Measurements from ENCODE around the gene SEMA6A. TPM values are rescaled to one million over a fixed set of nuclear protein-coding genes. Genes with fewer than 3 reads are reported as not detected.

Gene SEMA6A
- total and polyA plus RNA-seq, 8 donors, result 8.9 to 24.5 (median 14.1) TPM

- Histone ChIP-seq H3K4me1 (no peaks in the 10 kb centered on the region), H3K9me3 (no peaks in the 10 kb centered on the region), H3K27me3 (no peaks in the 10 kb centered on the region), H3K27ac (no peak overlapping the region), H3K36me3 (peaks cover 0 to 28% (median 3%) of the 10 kb centered on the region in 3 donors), H3K4me3 (no peak overlapping the region)
- WGBS, 2 donors, result 45 to 54% methylated on average over 2 of the region's 2 CpGs
- TF ChIP-seq, protein P1, sequence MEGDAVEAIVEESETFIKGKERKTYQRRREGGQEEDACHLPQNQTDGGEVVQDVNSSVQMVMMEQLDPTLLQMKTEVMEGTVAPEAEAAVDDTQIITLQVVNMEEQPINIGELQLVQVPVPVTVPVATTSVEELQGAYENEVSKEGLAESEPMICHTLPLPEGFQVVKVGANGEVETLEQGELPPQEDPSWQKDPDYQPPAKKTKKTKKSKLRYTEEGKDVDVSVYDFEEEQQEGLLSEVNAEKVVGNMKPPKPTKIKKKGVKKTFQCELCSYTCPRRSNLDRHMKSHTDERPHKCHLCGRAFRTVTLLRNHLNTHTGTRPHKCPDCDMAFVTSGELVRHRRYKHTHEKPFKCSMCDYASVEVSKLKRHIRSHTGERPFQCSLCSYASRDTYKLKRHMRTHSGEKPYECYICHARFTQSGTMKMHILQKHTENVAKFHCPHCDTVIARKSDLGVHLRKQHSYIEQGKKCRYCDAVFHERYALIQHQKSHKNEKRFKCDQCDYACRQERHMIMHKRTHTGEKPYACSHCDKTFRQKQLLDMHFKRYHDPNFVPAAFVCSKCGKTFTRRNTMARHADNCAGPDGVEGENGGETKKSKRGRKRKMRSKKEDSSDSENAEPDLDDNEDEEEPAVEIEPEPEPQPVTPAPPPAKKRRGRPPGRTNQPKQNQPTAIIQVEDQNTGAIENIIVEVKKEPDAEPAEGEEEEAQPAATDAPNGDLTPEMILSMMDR (IDR thresholded peaks at IDR 0.05), result no peak
- intact Hi-C loops (cut with DNase I), result no loop called here
- ATAC-seq, result peak in 1 of 4 donors; percentile 33
- FAIRE-seq, result no peak
- no peak for DNase-seq
Measured at GRCh38 chr5:116478491-116478890, 96.1 kb downstream of the SEMA6A start.

GRCh38 chr5:116476897-116477537, 97.6 kb downstream of the SEMA6A start:
- no peaks in the 10 kb centered on the region for H3K9me3 ChIP-seq
- no peak for FAIRE-seq
- H3K4me1 ChIP-seq, result no peaks in the 10 kb centered on the region
- intact Hi-C loops (cut with DNase I), result no loop called here
- H3K4me3 ChIP-seq, result no peak overlapping the region
- DNase-seq, result no peak
- no peak overlapping the region for H3K27ac ChIP-seq
- no peak for ATAC-seq
- H3K36me3 ChIP-seq, result peaks cover 0 to 30% (median 3%) of the 10 kb centered on the region in 3 donors
- no peaks in the 10 kb centered on the region for H3K27me3 ChIP-seq
- WGBS, 2 donors, result 87 to 91% methylated on average over 4 of the region's 4 CpGs
- TF ChIP-seq, protein P1 (IDR thresholded peaks at IDR 0.05), result no peak

GRCh38 chr5:116475338-116475737, 99.3 kb downstream of the SEMA6A start:
- DNase-seq, result no peak
- Histone ChIP-seq H3K27me3 (no peaks in the 10 kb centered on the region), H3K9me3 (no peaks in the 10 kb centered on the region), H3K4me1 (no peaks in the 10 kb centered on the region), H3K36me3 (peaks cover 0 to 34% (median 3%) of the 10 kb centered on the region in 3 donors), H3K27ac (no peak overlapping the region), H3K4me3 (no peak overlapping the region)
- FAIRE-seq, result no peak
- no peak for ATAC-seq
- intact Hi-C loops (cut with DNase I), result no loop called here
- WGBS, 2 donors, result 93% methylated on average over 5 of the region's 5 CpGs
- TF ChIP-seq, protein P1 (IDR thresholded peaks at IDR 0.05), result no peak

GRCh38 chr5:116473706-116474105, 100.9 kb downstream of the SEMA6A start:
- FAIRE-seq, result no peak
- TF ChIP-seq, protein P1 (IDR thresholded peaks at IDR 0.05), result no peak
- Histone ChIP-seq H3K9me3 (no peaks in the 10 kb centered on the region), H3K27ac (no peak overlapping the region), H3K27me3 (no peaks in the 10 kb centered on the region), H3K4me3 (no peak overlapping the region), H3K4me1 (no peaks in the 10 kb centered on the region), H3K36me3 (peaks cover 0 to 29% (median 3%) of the 10 kb centered on the region in 3 donors)
- ATAC-seq, result no peak
- intact Hi-C loops (cut with DNase I), result no loop called here
- DNase-seq, result no peak
- 66 to 75% methylated on average over 5 of the region's 5 CpGs for WGBS, 2 donors

- H3K4me3 ChIP-seq, result no peak overlapping the region
- TF ChIP-seq, protein P1 (IDR thresholded peaks at IDR 0.05), result no peak
- intact Hi-C loops (cut with DNase I), result no loop called here
- WGBS, 2 donors, result 91% methylated on average over 3 of the region's 3 CpGs
- DNase-seq (no peak), FAIRE-seq (no peak), ATAC-seq (no peak)
- no peaks in the 10 kb centered on the region for H3K27me3 ChIP-seq
- H3K4me1 ChIP-seq, result no peaks in the 10 kb centered on the region
- peaks cover 0 to 29% (median 3%) of the 10 kb centered on the region in 3 donors for H3K36me3 ChIP-seq
- no peaks in the 10 kb centered on the region for H3K9me3 ChIP-seq
- no peak overlapping the region for H3K27ac ChIP-seq
Measured at GRCh38 chr5:116472274-116472673, 102.3 kb downstream of the SEMA6A start.
